ENCODE measurements around the gene REPS2. TPM values are rescaled to one million over a fixed set of nuclear protein-coding genes. Genes with fewer than 3 reads are reported as not detected.

The REPS2 gene
- total RNA-seq, 1 donor from 2014 or later: 1.2 TPM

DNA sequence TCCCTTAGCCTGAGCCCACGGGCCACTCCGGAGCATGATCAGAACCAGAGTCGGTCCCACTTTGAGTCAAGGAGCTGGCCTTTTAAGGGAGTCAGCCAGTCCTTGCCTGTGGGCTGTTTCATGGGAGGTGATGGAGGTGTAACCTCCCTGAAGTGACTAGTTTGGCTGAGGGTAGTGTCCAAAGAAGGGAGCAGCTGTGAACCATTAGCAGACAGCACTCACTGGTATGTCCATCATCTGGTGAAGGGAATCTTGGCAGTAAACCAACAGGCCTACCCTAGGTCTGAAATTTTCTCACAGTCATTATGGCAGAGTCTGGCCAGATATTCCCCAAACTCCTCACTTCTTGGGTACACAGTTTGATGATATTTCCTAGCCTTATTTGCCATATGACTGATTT is 12.3 kb upstream of the REPS2 start:
- H3K27me3 Mint-ChIP-seq (ENCODE audit: low read depth, unreplicated experiment): peaks cover 2% of the 10 kb centered on the region
- no peak for FAIRE-seq

DNA sequence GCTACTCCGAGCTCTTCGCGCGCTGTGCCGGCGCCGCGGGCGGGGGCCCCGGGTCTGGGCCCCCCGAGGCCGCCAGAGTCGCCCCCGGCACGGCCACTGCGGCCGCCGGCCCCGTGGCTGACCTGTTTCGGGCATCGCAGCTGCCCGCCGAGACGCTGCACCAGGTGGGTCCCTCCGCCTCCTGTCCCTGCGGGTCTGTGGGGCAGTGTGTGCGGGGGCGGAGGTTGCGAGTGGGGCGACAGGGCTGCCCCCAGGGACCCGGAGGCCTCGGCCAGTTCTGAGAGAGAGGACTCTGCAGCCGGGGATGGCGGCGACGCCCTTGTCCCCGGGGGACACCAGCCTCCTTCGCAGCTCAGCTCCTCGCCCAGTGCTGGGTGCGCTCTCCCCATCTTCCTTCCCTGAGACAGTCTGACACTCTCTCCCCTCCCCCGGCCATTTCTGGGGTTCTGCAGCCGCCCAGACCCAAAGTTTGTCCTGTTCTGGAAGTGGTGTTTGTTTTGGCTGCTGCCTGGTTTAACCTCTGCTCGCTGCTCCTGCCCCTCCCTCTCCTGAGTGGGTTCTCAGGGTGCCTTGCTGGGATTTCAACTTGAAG is 609 bp downstream of the REPS2 start:
- Histone ChIP-seq H3K4me2 (ENCODE audit: low read length) (peak overlapping the region; percentile 83), H4K20me1 (ENCODE audit: insufficient read depth, low read length) (no peaks in the 10 kb centered on the region), H3K9me3 (ENCODE audit: insufficient read depth, low read depth, low read length) (no peaks in the 10 kb centered on the region), H3K79me2 (ENCODE audit: insufficient read depth, low read length) (no peaks in the 10 kb centered on the region), H3K27me3 (ENCODE audit: insufficient read depth, low read length) (peaks cover 9% of the 10 kb centered on the region), H3K27ac (ENCODE audit: low read depth, low read length) (no peak overlapping the region), H3K9ac (ENCODE audit: low read length) (peak overlapping the region; percentile 59), H3K4me1 (ENCODE audit: insufficient read depth, low read length) (peaks cover 3% of the 10 kb centered on the region), H3K36me3 (ENCODE audit: insufficient read depth, low read length) (no peaks in the 10 kb centered on the region), H3K4me3 (ENCODE audit: insufficient read depth, low read depth, low read length) (peak overlapping the region; percentile 49), H2AFZ (ENCODE audit: low read depth, low read length) (peak overlapping the region; percentile 56)
- TF ChIP-seq EZH2 (IDR thresholded peaks at IDR 0.05; ENCODE audit: insufficient read depth, low read length): no peak
- TF ChIP-seq, protein P1, sequence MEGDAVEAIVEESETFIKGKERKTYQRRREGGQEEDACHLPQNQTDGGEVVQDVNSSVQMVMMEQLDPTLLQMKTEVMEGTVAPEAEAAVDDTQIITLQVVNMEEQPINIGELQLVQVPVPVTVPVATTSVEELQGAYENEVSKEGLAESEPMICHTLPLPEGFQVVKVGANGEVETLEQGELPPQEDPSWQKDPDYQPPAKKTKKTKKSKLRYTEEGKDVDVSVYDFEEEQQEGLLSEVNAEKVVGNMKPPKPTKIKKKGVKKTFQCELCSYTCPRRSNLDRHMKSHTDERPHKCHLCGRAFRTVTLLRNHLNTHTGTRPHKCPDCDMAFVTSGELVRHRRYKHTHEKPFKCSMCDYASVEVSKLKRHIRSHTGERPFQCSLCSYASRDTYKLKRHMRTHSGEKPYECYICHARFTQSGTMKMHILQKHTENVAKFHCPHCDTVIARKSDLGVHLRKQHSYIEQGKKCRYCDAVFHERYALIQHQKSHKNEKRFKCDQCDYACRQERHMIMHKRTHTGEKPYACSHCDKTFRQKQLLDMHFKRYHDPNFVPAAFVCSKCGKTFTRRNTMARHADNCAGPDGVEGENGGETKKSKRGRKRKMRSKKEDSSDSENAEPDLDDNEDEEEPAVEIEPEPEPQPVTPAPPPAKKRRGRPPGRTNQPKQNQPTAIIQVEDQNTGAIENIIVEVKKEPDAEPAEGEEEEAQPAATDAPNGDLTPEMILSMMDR (IDR thresholded peaks at IDR 0.05; ENCODE audit: insufficient read depth, low read depth, low read length): no peak
- no peaks in the 10 kb centered on the region for H3K4me1 Mint-ChIP-seq (ENCODE audit: low read depth, unreplicated experiment)
- no peak for DNase-seq (ENCODE audit: low read depth)
- no peak for FAIRE-seq
- H3K27me3 Mint-ChIP-seq (ENCODE audit: low read depth, unreplicated experiment): no peaks in the 10 kb centered on the region
- H3K9me3 Mint-ChIP-seq (ENCODE audit: unreplicated experiment): no peaks in the 10 kb centered on the region
- peak overlapping the region; percentile 89 for H3K4me3 Mint-ChIP-seq (ENCODE audit: unreplicated experiment)
- no peaks in the 10 kb centered on the region for H3K36me3 Mint-ChIP-seq (ENCODE audit: low read depth, unreplicated experiment)
- H3K27ac Mint-ChIP-seq (ENCODE audit: unreplicated experiment): no peak overlapping the region

More for the DNA sequence above, 12.3 kb upstream of the REPS2 start:
- no peaks in the 10 kb centered on the region for H3K9me3 ChIP-seq (ENCODE audit: insufficient read depth, low read depth, low read length)
- Mint-ChIP-seq H3K4me3 (ENCODE audit: unreplicated experiment) (no peak overlapping the region), H3K4me1 (ENCODE audit: low read depth, unreplicated experiment) (no peaks in the 10 kb centered on the region), H3K27ac (ENCODE audit: unreplicated experiment) (no peak overlapping the region), H3K9me3 (ENCODE audit: unreplicated experiment) (no peaks in the 10 kb centered on the region), H3K36me3 (ENCODE audit: low read depth, unreplicated experiment) (no peaks in the 10 kb centered on the region)
- H3K4me1 ChIP-seq (ENCODE audit: insufficient read depth, low read length): no peaks in the 10 kb centered on the region
- no peak for TF ChIP-seq EZH2 (IDR thresholded peaks at IDR 0.05; ENCODE audit: insufficient read depth, low read length)
- TF ChIP-seq, protein P1 (IDR thresholded peaks at IDR 0.05; ENCODE audit: insufficient read depth, low read depth, low read length): no peak
- H4K20me1 ChIP-seq (ENCODE audit: insufficient read depth, low read length): no peaks in the 10 kb centered on the region
- H3K4me3 ChIP-seq (ENCODE audit: insufficient read depth, low read depth, low read length): no peak overlapping the region
- no peak overlapping the region for H3K9ac ChIP-seq (ENCODE audit: low read length)
- no peaks in the 10 kb centered on the region for H3K27me3 ChIP-seq (ENCODE audit: insufficient read depth, low read length)
- H3K4me2 ChIP-seq (ENCODE audit: low read length): no peak overlapping the region
- no peaks in the 10 kb centered on the region for H3K79me2 ChIP-seq (ENCODE audit: insufficient read depth, low read length)
- H3K36me3 ChIP-seq (ENCODE audit: insufficient read depth, low read length): no peaks in the 10 kb centered on the region
- H2AFZ ChIP-seq (ENCODE audit: low read depth, low read length): no peak overlapping the region
- H3K27ac ChIP-seq (ENCODE audit: low read depth, low read length): no peak overlapping the region
- DNase-seq (ENCODE audit: low read depth): no peak

DNA sequence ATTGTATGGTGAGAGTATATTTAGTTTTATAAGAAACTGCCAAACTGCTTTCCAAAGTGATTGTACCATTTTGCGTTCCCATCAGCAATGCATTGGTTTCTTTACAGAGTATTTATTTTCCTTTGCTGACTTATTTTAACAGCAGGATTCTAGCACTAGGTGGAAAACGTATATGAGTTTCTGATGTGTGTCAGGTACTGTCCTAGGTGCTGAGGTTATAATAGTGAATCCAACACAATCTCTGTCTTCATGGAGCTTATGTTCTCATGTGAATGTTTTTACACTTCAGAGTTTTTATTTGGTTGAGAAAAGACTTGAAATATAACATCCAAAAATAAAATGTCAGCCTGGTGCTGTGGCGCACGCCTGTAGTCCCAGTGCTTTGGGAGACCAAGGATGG is 4.0 kb downstream of the REPS2 start:
- Histone ChIP-seq H3K9me3 (ENCODE audit: insufficient read depth, low read depth, low read length) (no peaks in the 10 kb centered on the region), H3K36me3 (ENCODE audit: insufficient read depth, low read length) (no peaks in the 10 kb centered on the region), H2AFZ (ENCODE audit: low read depth, low read length) (no peak overlapping the region), H3K27ac (ENCODE audit: low read depth, low read length) (no peak overlapping the region), H3K4me3 (ENCODE audit: insufficient read depth, low read depth, low read length) (no peak overlapping the region), H3K79me2 (ENCODE audit: insufficient read depth, low read length) (no peaks in the 10 kb centered on the region), H3K27me3 (ENCODE audit: insufficient read depth, low read length) (peaks cover 8% of the 10 kb centered on the region), H3K4me1 (ENCODE audit: insufficient read depth, low read length) (peaks cover 11% of the 10 kb centered on the region), H4K20me1 (ENCODE audit: insufficient read depth, low read length) (no peaks in the 10 kb centered on the region), H3K4me2 (ENCODE audit: low read length) (no peak overlapping the region), H3K9ac (ENCODE audit: low read length) (no peak overlapping the region)
- DNase-seq (ENCODE audit: low read depth) (no peak), FAIRE-seq (peak; percentile 50)
- TF ChIP-seq, protein P1 (IDR thresholded peaks at IDR 0.05; ENCODE audit: insufficient read depth, low read depth, low read length): no peak
- no peak for TF ChIP-seq EZH2 (IDR thresholded peaks at IDR 0.05; ENCODE audit: insufficient read depth, low read length)
- Mint-ChIP-seq H3K4me1 (ENCODE audit: low read depth, unreplicated experiment) (peaks cover 4% of the 10 kb centered on the region), H3K36me3 (ENCODE audit: low read depth, unreplicated experiment) (no peaks in the 10 kb centered on the region), H3K9me3 (ENCODE audit: unreplicated experiment) (no peaks in the 10 kb centered on the region), H3K27me3 (ENCODE audit: low read depth, unreplicated experiment) (no peaks in the 10 kb centered on the region), H3K4me3 (ENCODE audit: unreplicated experiment) (no peak overlapping the region), H3K27ac (ENCODE audit: unreplicated experiment) (no peak overlapping the region)

Data from astrocyte (in vitro differentiated cells and primary cell).